H1 (cell line): Measurements from ENCODE around the gene COL12A1. TPM values are rescaled to one million over a fixed set of nuclear protein-coding genes. Genes with fewer than 3 reads are reported as not detected.
A peak's percentile ranks its signal among the peaks of the same experiment; 100 is the strongest.

Experiments used
- CHD7 ChIP-seq: fragments of 300-600 bp; sonication (generic); IDR thresholded peaks from 2 replicates; pipeline ENCODE4 v1.7.1; 2012; ENCODE audit warnings: low read length, moderate library complexity, mild to moderate bottlenecking, inconsistent platforms; ENCODE audit not compliant: insufficient replicate concordance
- FOSL1 ChIP-seq: IDR thresholded peaks from 2 replicates; pipeline ENCODE4 v1.6.1; 2011; ENCODE audit warnings: mild to moderate bottlenecking, low read depth, low read length, moderate library complexity; ENCODE audit not compliant: insufficient read depth
- GTF2F1 ChIP-seq: IDR thresholded peaks from 2 replicates; pipeline ENCODE4 v1.6.1; 2012; ENCODE audit warnings: low read depth, low read length, improper control_type of control experiment, borderline replicate concordance
- NRF1 ChIP-seq: IDR thresholded peaks from 2 replicates; pipeline ENCODE4 v1.6.1; 2011; ENCODE audit warnings: mild to moderate bottlenecking, low read depth, low read length, improper control_type of control experiment
- PHF8 ChIP-seq: fragments of 200-600 bp; sonication (generic); conservative IDR thresholded peaks from 2 replicates; pipeline ENCODE4 v1.7.1; 2012; ENCODE audit warnings: low read depth, mild to moderate bottlenecking, inconsistent platforms, low read length, moderate library complexity
- POLR2AphosphoS5 ChIP-seq: IDR thresholded peaks from 2 replicates; pipeline ENCODE4 v1.6.1; 2011; ENCODE audit warnings: low read depth, low read length
- RNF2 ChIP-seq: fragments of 200-900, 300-1000 bp; sonication (generic); IDR thresholded peaks from 2 replicates; pipeline ENCODE4 v1.7.1; 2016; ENCODE audit warnings: borderline replicate concordance, low read depth, mild to moderate bottlenecking, antibody characterized with exemption, low read length; ENCODE audit not compliant: poor library complexity, severe bottlenecking; ENCODE audit errors: missing control alignments
- TEAD4 ChIP-seq: IDR thresholded peaks from 2 replicates; pipeline ENCODE4 v1.6.1; 2012; ENCODE audit warnings: low read depth, low read length, inconsistent platforms, mixed read lengths
- YY1 ChIP-seq: IDR thresholded peaks from 2 replicates; pipeline ENCODE4 v1.6.1; 2011; ENCODE audit warnings: low read depth, mild to moderate bottlenecking, low read length
- ZNF274 ChIP-seq: IDR thresholded peaks from 2 replicates; pipeline ENCODE4 v1.7.0; 2012; ENCODE audit warnings: low read length, borderline replicate concordance; ENCODE audit errors: extremely low read depth
- polyA plus RNA-seq, 7 experiments: library from polyadenylated mRNA; depleted of rRNA in 3 of 7; stranded (reverse) in 5 of 7; unstranded in 2 of 7; fragments of >200 nt in 5 of 7; fragments of 200-250 nt in 2 of 7; gene quantifications; 1 replicate in 5 of 7; 2 replicates in 1 of 7; 4 replicates in 1 of 7; pipeline versions ENCODE4 v1.2.1 to v1.2.3, GENCODE V29; 2011 to 2013; ENCODE audit warnings: missing spikeins in 2 of 7, mixed read lengths in 2 of 7
- total RNA-seq: library from RNA; stranded (reverse); fragmentation: NEBNext Ultra II Directional; extraction: Animal tissue kit (Norgen Biotek cat#: 25700); gene quantifications from 2 replicates; pipeline ENCODE4 v1.2.1, GENCODE V29; 2021

Gene COL12A1
- total and polyA plus RNA-seq, 2 of the 8 experiments (the other 6 are each of a cell fraction or from before 2014, with no cell fraction given), result 1.4 to 4.7 TPM

GRCh38 chr6:75243333-75244062, 37.6 kb upstream of the COL12A1 start, which contains the start of gene COX7A2 (continued):
- TF ChIP-seq GTF2F1, result 0 out of 2 replicates have a peak, but pooled peaks have one; percentile 19
- TF ChIP-seq PHF8, result peak; percentile 78
- peak; percentile 18 for TF ChIP-seq CHD7
- TF ChIP-seq FOSL1, result no peak
- peak; percentile 92 for TF ChIP-seq POLR2AphosphoS5
- TF ChIP-seq ZNF274, result no peak
- TF ChIP-seq RNF2, result no peak
- peak; percentile 19; the same call in 1 of the 2 replicates for TF ChIP-seq TEAD4
- TF ChIP-seq YY1, result peak; percentile 92
- no peak for TF ChIP-seq NRF1
